HG03442 (cell line): ENCODE results near the gene IMPG1.
A peak's percentile ranks its signal among the peaks of the same experiment; 100 is the strongest.
"Not testable (repeated sequence)": the region's sequence is repeated elsewhere in the genome, so short reads cannot be mapped to it uniquely, and the experiment has no call there.

ENCODE experiments used
- ATAC-seq: cut with Tn5 transposase; IDR thresholded peaks from one replicate; pipeline ENCODE4 v1.9.1; 2021; ENCODE audit warnings: mild to moderate bottlenecking, moderate library complexity; ENCODE audit not compliant: unreplicated experiment

IMPG1 gene

GRCh38 chr6:75963569-75963968, 108.9 kb downstream of the IMPG1 start:
- no peak for ATAC-seq

- no peak for ATAC-seq
These were observed 120.3 kb downstream of the IMPG1 start for GRCh38 chr6:75952128-75952527.

GRCh38 chr6:75947935-75948334, 124.5 kb downstream of the IMPG1 start:
- no peak for ATAC-seq

GRCh38 chr6:75946146-75946831, 126.2 kb downstream of the IMPG1 start:
- ATAC-seq: peak; percentile 73

- no peak for ATAC-seq
These were observed 129.1 kb downstream of the IMPG1 start for GRCh38 chr6:75943381-75943780.

GRCh38 chr6:75941509-75941908, 131.0 kb downstream of the IMPG1 start:
- ATAC-seq: no peak

GRCh38 chr6:75940564-75940963, 131.9 kb downstream of the IMPG1 start:
- no peak for ATAC-seq

- ATAC-seq: no peak
These were observed 134.6 kb downstream of the IMPG1 start for GRCh38 chr6:75937846-75938245.

GRCh38 chr6:75936682-75937081, 135.8 kb downstream of the IMPG1 start:
- no peak for ATAC-seq

GRCh38 chr6:75935473-75935793, 137.0 kb downstream of the IMPG1 start:
- ATAC-seq: no peak

GRCh38 chr6:75934643-75935472, 137.6 kb downstream of the IMPG1 start:
- ATAC-seq: peak; percentile 59

- no peak for ATAC-seq
These were observed 139.0 kb downstream of the IMPG1 start for GRCh38 chr6:75933387-75933975.

- no peak for ATAC-seq
These were observed 140.4 kb downstream of the IMPG1 start for GRCh38 chr6:75932067-75932466.

GRCh38 chr6:75931011-75931680, 141.3 kb downstream of the IMPG1 start:
- no peak for ATAC-seq

GRCh38 chr6:75926293-75927168, 145.9 kb downstream of the IMPG1 start:
- peak; percentile 48 for ATAC-seq

GRCh38 chr6:75922226-75922625, 150.2 kb downstream of the IMPG1 start:
- ATAC-seq: no peak

GRCh38 chr6:75913040-75913439, 159.4 kb downstream of the IMPG1 start:
- no peak for ATAC-seq

- ATAC-seq: no peak
These were observed 165.0 kb downstream of the IMPG1 start for GRCh38 chr6:75907444-75907843.

GRCh38 chr6:75906871-75907270, 165.6 kb downstream of the IMPG1 start:
- no peak for ATAC-seq

- ATAC-seq: not testable (repeated sequence)
These were observed 167.3 kb downstream of the IMPG1 start for GRCh38 chr6:75905129-75905528.
